ENCODE data around the gene SYNE2.
"Not testable (repeated sequence)": the region's sequence is repeated elsewhere in the genome, so short reads cannot be mapped to it uniquely, and the experiment has no call there.

The SYNE2 gene

DNA sequence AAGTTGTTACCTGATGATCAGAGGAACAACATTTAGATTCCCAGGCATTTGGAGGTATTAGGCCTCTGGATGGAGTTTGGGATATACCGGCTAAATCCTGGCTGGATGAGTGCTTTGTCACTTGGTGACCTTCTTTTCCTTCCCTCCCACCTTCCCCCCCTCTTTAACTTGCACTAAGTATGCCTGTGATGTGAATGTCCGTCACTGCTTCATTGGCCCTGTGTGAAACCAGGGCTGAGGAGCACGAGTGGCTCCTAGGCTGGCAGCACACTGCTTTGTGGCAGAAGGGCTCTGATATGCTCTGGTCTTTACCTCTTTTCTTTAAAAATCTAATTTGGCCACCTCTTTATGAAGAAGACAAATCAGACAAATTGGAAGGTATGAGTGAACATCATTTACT lies 345.7 kb downstream of the SYNE2 start:
- DNase-seq = peak in 1 of 14 donors; percentile 72

DNA sequence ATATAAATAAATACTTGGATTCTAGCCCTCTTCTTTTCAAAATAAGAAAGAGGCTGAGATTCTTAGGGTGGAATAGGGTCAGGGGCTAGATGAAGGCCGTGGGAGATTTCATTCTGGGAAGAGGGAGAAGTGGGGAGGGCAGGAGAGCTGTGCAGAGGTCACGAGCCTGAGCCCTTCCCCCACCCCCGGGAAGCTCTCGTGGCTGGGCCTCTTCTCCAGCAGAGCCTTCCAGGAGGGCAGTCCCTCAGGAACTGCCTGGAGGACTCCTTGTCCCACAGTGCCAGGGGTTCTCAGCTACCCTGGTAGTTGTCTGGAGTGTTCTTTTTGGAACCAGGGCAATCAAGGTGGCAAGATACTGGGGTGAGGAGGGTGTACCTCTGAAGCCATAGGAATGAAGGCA lies 347.4 kb downstream of the SYNE2 start:
- DNase-seq = peak in 5 of 14 donors; percentile 8 to 21 (median 16)

DNA sequence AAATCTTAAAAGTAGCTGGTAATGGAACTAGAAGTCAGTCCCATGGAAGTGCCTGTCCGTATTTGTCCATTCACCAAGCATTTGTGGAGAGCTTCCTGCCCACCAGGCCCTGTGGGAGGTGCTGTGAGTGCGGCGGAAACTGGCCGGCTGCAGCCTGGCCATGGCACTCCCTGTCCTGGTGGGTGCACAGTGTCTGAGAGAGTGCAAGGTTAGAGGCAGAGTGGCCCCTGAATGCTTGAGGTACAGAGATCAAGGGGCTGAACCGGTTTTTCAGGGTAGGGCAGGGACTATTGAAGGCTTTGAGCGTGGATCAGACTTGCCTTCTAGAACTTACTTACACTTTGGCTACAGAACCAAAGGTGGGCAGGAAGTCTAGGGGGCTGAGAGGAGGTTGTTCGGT lies 348.5 kb downstream of the SYNE2 start:
- DNase-seq = peak in 1 of 14 donors; percentile 42

DNA sequence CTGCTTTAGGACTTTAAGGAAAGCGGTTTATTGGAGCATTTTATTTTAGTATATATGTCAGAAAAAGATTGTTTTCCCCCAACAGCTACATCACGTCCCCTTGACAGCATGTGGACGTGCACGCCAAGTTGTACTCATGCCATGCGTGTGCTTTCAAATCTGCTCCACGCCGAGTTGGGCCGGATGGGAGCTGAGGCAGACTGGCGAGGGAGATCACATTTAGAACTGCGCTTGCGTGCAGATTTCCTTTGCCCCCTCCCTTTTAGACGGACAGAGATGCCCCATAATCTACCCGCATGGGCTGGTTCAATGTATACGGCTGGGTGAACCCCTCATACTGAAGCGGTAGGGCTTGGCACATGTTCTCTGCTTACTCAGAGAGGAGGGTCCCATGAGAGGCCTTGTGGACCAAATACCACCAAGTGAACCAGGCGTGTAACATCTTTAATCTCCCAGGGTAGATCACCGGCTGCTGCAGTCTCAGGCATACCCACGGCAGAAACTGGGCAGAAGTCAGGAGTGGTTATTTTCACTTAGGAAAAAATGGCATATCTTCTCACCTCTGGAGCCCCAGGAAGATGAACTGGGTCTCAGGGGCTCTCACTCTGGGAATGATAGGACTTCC lies 349.2 kb downstream of the SYNE2 start:
- DNase-seq = peak in 1 of 14 donors; percentile 70

DNA sequence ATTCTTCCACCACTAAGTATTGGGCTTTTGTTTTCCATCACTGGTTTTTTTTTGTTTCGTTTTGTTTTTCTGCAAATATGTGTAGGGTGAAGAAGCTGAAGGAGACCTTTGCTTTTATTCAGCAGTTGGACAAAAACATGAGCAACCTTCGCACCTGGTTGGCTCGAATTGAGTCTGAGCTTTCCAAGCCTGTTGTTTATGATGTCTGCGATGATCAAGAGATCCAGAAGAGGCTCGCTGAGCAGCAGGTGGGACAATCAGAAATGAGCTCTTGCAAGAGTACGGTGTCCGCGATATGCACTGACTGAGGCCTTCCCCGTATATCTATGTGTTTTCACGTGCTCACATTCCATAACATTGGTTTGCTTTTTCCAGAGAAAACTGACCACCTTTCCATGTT lies 349.9 kb downstream of the SYNE2 start:
- DNase-seq = peak in 1 of 14 donors; percentile 64

DNA sequence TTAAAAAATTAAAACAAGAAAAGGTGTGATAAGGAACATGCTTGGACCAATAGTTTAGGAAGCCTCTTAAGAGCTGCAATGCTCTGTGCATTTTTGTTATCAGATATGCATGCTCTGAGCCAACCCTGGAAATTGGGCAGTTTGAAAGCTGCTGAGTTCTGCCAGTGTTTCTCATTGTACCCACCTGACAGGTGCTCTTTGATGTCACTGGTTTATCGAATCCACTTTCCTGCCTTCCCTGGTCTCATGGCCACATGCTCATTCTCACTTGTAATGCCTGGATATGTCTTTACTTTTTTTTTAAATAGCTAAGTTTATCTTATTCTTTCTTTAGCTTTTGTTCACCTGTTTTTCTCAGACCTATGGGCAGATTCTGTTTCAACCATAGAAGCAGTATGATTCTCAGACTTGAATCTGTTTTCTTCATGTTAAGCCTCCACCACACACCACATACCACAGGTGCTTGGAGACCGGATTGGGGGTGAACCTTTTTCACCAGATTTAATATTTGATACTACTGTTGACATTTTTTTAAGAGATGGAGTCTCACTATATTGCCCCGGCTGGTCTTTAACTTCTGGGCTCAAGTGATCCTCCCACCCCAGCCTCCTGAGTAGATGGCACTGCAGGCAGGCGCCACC lies 350.7 kb downstream of the SYNE2 start:
- peak in 1 of 14 donors; percentile 25 for DNase-seq

DNA sequence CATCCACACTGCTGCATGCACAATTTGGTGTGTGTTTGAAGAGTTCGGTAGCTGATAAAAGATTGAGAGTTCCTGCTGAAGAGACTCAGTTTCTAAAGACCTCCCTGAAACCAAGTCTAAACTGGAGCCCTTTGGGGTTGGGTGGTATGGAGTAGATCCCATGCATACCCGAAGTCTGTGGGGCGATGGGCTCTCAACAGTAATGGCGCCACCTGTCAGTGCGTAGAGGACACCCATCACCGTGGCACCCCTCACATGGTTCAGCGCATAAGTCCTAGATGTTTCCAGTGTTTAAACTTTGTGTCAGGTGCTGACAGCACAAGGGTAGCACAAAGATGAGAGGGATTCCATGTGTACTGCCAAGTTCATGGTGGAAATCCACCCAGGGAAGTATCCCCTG lies 355.5 kb downstream of the SYNE2 start:
- DNase-seq = no peak

DNA sequence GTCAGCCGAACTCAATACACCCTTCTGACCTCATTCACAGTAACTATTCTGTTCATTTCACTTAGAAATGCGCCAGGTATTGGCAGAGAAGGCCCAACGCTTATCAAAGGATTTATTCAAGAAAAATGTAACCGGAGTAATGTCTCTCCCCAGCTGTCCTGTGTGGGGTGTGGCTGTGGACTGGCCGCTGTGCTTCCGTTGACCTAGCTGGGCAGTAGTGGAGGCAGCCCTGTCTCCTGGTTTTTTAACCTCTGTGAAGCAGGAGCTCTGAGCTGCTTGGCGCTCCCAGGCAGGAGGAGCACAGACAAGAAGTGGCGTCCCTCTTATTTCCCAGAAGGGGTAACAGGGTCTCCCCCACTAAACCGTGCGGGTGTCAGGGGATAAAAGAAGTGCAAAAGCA lies 356.2 kb downstream of the SYNE2 start:
- no peak for DNase-seq

DNA sequence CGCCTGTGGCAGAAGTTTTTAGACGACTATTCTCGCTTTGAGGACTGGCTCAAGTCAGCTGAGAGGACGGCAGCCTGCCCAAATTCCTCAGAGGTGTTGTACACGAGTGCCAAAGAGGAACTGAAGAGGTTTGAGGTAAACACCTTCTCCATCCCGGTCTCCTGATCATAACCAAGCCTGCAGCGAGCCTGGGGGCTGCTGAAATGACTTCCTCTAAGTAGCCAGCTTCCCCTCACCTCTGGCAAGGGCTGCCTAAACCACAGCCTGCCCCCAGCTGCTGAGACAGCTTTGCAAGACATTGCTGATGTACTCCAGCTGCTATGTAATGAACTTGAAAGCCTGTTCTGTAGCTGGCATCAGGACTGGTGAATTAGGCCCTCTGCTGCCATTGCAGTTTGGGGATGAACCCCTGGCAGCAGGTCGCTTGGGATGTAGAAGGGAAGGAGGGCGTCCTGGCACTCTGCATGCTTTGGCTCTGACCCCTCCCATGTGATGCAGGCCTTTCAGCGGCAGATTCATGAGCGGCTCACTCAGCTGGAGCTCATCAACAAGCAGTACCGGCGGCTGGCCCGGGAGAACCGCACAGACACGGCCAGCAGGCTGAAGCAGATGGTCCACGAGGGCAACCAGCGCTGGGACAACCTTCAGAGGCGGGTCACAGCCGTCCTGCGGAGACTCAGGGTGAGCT lies 356.8 kb downstream of the SYNE2 start:
- peak in 5 of 14 donors; percentile 5 to 66 (median 17) for DNase-seq

DNA sequence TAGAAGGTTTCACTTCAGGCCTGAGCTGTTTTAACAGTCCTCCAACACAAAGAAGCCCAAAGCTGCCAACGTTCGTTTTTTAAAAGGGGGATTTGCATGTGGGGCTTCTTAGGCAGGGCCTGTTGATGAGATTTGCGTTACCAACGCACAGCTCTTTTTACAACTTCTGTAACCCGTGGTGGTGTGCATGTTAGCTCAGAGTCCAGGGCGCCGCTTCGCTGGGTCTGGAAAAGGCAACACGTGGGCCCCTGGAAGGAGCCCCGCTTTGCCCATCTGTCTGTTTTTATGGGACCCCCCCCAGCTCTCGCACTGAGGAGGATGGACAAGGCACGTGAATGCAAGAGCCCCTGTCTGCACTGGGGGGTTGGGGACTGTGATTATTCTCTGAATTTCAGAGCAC lies 357.4 kb downstream of the SYNE2 start:
- DNase-seq = no peak

DNA sequence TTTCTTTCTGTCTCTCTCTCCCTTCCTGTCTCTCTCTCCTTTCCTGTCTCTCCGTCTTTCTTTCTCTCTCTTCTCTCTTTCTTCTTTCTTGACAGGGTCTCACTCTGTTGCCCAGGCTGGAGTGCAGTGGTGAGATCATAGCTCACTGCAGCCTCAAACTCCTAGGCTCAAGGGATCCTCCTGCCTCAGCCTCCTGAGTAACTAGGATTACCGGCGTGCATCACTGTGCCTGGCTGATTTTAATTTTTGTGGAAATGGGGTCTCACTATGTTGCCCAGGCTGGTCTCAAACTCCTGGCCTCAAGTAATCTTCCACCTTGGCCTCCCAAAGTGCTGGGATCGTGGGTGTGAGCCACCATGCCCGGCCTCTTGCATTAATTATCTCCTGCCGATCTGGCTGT lies 358.1 kb downstream of the SYNE2 start:
- not testable (repeated sequence) for DNase-seq

DNA sequence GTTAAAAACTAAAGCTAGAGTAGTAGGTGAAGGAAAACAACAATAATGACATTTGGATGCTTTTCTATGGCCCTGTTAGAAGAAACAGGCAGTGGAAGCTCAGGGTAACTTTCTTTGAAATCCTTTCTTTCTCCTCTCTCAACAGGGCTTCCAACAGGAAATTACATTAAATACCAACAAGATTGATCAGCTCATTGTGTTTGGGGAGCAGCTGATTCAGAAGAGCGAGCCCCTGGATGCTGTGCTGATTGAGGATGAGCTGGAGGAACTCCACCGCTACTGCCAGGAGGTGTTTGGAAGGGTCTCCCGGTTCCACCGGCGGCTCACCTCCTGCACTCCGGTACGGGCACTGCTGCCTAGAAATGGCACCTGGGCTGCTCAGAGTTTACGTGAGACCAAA lies 359.9 kb downstream of the SYNE2 start:
- no peak for DNase-seq

DNA sequence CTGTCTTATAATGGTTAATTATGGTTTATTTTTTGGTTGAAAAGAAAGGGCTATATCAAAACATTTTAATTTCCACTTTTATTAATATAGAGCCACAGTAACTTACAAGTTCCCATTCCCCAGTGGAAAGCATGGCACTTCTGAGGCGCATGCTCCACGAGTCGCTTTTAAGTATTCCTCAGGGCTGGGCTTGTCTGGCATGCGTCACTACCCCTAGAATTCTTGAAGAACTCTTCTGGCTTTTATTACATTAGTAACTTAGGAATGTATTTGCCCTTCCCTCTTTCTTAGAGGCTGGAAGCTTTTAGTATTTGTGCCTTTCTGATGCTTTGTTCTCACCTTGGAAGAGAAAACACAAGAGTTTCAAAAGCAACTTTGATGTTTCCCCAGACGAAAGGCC lies 360.3 kb downstream of the SYNE2 start:
- no peak for DNase-seq

DNA sequence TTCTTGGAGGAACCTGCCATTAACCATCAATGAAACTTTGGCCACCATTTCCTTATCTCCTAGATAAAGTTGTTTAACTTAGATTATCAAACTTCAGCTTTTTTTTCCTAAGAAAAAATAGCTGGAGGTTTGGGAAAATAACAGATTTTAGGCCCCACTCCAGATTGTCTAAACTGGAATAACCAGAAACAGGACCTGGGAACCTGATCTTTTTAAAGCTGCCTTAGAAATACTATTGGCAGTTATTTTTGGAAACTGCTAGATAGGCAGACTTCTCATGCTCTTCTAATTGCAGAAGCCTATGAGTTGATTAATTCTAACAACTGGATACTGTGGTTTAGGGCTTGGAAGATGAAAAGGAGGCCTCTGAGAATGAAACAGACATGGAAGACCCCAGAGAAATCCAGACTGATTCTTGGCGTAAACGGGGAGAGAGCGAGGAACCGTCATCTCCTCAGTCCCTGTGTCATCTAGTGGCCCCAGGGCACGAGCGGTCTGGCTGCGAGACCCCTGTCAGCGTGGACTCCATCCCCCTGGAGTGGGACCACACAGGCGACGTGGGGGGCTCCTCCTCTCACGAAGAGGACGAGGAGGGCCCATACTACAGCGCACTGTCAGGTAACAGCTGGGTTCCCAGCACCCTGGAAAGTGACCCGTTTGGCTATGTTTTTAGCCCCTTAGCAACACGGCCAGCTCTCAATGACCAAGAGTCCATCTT lies 361.2 kb downstream of the SYNE2 start:
- DNase-seq = no peak

DNA sequence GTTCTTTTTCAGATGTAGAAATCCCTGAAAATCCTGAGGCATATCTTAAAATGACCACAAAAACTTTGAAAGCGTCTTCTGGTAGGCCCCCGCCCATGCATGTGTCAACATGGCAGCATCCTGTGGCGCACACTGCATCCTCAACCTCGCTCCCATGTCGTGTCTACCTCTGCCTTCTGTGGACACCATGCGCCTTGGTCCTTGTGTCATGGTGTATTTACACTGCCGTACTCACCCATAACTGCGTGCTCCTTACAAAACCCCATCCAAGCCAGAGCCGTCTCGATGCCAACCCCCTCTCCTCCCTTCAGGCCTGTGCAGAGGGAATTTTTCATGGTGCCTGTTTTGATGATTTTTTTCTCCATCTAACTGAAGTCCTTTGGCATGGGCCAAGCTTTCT lies 362.5 kb downstream of the SYNE2 start:
- no peak for DNase-seq

DNA sequence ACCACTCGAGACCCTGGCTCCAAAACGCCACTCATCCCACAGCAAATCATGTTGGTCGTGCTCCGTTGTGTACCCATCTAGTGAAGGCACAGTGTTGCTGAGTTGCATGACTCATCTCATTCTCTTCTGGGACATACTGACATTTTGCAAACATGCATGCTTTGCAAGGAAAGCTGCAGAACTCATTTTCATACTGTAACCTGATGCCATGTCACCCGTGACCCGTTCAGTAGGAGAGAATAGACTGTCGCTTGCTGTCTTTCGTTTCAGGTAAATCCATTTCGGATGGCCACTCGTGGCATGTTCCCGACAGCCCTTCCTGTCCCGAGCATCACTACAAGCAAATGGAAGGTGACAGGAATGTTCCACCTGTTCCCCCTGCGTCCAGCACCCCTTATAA lies 363.2 kb downstream of the SYNE2 start:
- DNase-seq = no peak

DNA sequence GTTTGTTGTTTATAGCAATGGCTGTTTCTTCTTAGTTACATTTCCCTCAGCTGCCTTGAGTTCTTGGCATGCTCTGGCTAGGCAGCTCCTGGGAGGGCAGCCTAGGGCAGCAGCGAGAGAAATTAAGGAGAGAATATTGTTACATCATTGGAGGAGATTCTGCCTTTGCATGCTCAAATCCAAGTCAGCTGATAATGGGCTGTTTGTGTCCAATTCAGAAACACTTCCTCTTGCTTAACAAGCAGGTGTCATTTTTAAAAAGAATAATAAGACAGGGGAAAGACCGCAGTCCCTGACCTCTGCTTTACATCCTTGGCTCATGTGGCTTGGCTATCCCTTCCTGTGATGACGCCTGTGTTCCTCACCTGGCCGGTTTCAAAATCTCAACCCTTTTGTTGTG lies 364.5 kb downstream of the SYNE2 start:
- DNase-seq = no peak

DNA sequence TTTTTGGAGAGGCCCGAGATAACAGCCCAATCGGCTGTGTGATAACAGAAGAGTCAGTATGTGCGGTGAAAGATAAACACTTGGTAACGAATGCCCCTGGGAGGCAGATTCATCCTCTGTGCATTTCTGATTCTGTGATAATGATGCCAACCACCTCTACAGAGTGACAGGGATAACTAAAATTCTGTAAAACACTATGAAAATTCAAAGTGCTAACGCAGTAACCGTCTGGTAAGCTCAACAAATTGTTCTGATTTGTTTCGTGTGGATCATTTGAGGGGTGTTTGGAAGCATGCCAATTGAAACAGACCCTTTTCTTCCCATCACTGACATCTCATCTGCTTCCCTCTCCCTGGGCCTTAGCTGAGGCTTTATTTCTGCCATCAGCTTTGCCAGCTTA lies 365.0 kb downstream of the SYNE2 start:
- DNase-seq = no peak

DNA sequence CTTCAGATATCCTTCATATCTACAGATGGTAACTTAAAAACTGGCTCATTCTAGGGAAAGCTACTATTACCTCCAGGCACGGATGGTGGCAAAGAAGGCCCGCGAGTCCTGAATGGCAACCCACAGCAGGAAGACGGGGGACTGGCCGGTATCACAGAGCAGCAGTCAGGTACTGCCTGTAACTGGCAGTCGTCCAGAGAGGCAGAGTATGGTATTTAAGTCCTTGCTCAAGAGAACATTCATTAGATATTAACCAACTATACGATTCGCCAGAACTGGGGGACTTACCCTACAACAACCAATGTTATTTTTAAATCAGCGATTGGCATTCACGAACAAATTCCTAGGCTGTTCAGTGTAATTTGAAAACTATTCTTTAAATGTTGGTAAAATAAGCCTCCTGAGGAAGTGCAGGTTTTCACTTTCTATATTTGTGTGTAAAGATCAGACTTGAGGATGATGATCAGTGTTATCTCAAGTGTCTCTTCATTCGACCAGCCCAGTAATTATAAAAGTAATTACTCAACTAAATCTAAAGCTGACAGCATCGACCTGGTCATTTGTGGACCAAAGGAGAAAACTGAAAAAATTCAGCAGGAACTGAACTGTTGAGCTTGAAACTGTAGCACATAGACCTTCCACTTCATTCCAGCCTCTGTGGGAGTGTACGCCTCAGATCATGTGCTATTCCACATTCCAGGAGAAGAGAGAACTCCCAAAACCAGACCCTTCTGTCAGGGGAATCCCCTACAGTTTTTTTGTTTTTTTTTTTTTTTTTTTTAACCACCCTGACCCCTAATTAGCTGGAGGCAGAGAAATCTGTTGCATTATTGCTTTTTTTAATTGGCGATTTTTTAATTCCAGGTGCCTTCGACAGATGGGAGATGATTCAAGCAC lies 365.8 kb downstream of the SYNE2 start:
- no peak for DNase-seq

DNA sequence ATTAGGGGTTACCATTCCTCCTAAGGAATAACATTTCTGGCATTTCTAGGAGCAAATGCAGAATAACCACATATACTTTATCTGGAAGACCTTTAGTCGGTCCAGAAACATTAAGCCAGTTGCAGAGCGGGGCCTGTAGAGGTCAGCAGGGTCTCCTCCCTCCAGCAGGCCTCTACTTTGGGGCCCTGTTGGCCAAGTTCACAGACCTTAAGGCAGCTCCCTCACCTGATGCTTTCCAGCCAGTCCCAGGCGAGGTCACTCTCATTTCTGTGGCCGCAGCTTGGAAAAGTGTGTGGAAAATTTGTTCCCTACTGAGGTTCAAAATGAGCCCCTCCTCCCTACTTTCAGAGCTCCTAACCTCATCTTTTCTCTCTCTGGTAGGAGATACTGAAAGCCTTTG lies 367.3 kb downstream of the SYNE2 start:
- DNase-seq = no peak

DNA sequence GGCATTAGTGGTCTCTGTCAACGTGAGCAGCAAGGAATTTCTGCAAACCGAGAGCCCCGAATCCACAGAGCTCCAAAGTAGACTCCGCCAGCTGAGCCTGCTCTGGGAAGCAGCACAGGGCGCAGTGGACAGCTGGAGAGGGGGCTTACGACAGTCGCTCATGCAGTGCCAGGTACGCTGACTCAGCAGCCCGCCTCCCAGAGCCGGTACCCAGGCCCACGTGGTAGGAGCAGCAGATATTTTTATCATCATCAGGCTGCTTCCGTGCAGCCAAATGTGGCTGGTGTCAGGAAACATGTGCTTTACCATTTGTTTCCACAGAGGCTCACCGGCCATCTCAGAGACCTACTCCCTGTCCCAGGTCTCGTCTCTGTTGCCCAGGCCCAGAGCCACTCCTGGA lies 367.7 kb downstream of the SYNE2 start:
- DNase-seq = peak in 1 of 14 donors; percentile 21

DNA sequence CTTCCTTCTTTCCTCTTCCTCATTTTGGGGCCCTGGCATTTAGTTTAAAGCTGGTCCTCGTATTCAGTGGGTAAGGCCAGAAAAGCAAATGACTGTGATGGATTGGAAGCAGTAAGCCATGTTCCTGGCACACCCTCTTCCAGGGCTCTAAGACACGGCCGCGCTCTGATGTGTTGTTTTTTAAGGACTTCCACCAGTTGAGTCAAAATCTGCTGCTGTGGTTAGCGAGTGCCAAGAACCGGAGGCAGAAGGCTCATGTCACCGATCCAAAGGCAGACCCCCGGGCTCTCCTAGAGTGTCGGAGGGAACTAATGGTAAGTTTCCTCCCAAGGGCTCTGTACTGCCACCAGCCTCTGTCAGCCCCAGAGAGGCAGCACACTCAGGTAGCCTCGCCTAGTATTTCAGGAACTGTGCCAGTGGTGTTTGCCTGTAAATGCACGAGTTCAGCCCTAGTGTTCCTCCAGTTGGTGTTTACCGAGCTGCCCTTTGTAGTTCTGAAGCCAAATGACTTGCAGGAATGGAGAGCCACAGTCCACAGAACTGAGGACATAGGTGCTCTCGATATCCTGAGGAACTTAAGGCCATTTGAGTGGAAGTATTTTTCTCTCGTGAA lies 368.7 kb downstream of the SYNE2 start:
- no peak for DNase-seq

All from C1 segment of cervical spinal cord (tissue), 14 donors.